ENCODE results near the gene ADAM11. TPM values are rescaled to one million over a fixed set of nuclear protein-coding genes. Genes with fewer than 3 reads are reported as not detected.

The ADAM11 gene
- total and polyA plus RNA-seq, 2 of the 4 experiments (the other 2 are of a cell fraction) = 0.36 to 0.53 TPM

DNA sequence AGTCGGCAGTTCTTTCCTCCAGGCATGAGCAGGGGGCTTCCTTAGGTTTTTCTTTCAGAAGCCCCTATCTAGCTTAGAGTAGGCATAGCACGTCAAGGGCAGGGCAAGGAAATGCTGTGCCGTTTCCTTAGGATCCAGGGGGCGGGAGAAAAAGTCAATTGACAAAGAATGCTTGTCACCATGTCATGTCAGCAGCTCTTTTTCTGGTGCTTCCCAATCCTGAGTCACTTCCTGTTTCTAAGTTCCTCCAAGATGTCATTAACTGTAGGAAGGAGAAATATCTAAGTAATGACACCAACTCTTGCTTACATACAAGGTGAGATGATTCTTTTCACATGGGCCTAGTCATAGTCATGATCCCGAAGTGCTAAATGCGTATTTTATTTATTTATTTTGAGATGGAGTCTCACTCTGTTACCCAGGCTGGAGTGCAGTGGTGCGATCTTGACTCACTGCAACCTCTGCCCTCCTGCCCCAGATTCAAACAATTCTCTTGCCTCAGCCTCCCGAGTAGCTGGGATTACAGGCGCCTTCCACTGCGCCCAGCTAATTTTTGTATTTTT, 36.1 kb downstream of the ADAM11 start (continued):
- TF ChIP-seq FOS (IDR thresholded peaks at IDR 0.05; ENCODE audit: low read depth, low read length) = peak; percentile 94
- peak; percentile 48 for TF ChIP-seq CEBPB (IDR thresholded peaks at IDR 0.05; ENCODE audit: low read depth, low read length)

DNA sequence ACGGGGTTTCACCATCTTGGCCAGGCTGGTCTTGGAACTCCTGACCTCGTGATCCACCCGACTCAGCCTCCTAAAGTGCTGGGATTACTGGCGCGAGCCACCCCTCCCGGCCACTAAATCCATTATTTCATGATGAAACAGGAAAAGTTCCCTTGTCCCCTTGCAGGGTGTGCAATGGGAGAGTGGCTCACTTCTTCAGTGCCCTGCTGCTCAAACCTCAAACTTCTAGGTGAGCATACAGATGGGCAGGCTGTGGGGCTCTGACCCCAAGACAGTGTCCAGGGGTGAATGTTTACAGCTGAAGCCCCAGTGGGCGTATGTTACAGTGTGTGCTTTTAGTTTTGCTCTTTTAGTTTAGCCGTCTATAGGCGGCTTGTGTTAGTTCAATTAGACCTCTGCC, 36.6 kb downstream of the ADAM11 start:
- POLR2A ChIA-PET (ENCODE audit: unreplicated experiment) = no interaction called here
- H3K23ac ChIP-seq (ENCODE audit: low read depth, low read length) = peak overlapping the region; percentile 92; the same call in 1 of the 2 replicates
- peaks cover 8% of the 10 kb centered on the region for H4K20me1 ChIP-seq (ENCODE audit: insufficient read depth, low read length)
- no TSS peak for BruUV-seq (replicated peaks)
- dilution Hi-C loops (cut with HindIII; ENCODE audit: low sequenced_read_pairs, unreplicated experiment) (no loop called here), intact Hi-C loops (cut with micrococcal nuclease) (loop anchor here (2.0 kb wide), 1 partner anchor 25 kb away; no protein-coding TSS in a partner anchor), in situ Hi-C loops (cut with MboI; ENCODE audit: low sequenced_read_pairs) (no loop called here)
- DNase-seq (no peak), ATAC-seq (ENCODE audit: low read depth) (no peak; the same call in none of the 2 replicates)
- H3K4me1 ChIP-seq (ENCODE audit: control insufficient read depth, insufficient read depth, low read length) = peaks cover 26% of the 10 kb centered on the region
- H2BK15ac ChIP-seq (ENCODE audit: low read depth, low read length) = peak overlapping the region; percentile 52; the same call in 1 of the 3 replicates
- no peak overlapping the region for H3K4me3 ChIP-seq (ENCODE audit: insufficient read depth, low read depth, low read length)
- H2BK5ac ChIP-seq (ENCODE audit: low read depth, low read length, poor library complexity, severe bottlenecking) = peak overlapping the region; percentile 64
- H2AK5ac ChIP-seq (ENCODE audit: low read depth, low read length) = peak overlapping the region; percentile 93
- peak overlapping the region; percentile 33 for H3K18ac ChIP-seq (ENCODE audit: low read depth, low read length)
- no peaks in the 10 kb centered on the region for H3K27me3 ChIP-seq (ENCODE audit: control insufficient read depth, insufficient read depth, low read length)
- no peaks in the 10 kb centered on the region for H3K9me3 ChIP-seq (ENCODE audit: control insufficient read depth, insufficient read depth, low read length)
- H3K9me1 ChIP-seq (ENCODE audit: insufficient read depth, low read length) = peaks cover 17% of the 10 kb centered on the region
- peak overlapping the region; percentile 15 for H3K4me2 ChIP-seq (ENCODE audit: low read depth, low read length)
- CTCF ChIA-PET = interaction anchor here (1.0 to 2.0 kb wide), 2 partner anchors 16 to 38 kb away, joined by 3 to 9 read pairs; no protein-coding TSS in a partner anchor
- 8% methylated on average over 2 of the region's 9 CpGs; no CpG with 5 or more reads in 1 of the 2 experiments for WGBS, 2 experiments (ENCODE audit: extremely low coverage in 2 of 2, insufficient read length in 1 of 2)
- H3K14ac ChIP-seq (replicated peaks; ENCODE audit: low read depth, low read length) = peak overlapping the region; percentile 88
- peaks cover 14 to 62% of the 10 kb centered on the region in 2 experiments for H3K79me1 ChIP-seq (ENCODE audit: low read depth in 1 of 2, low read length in 2 of 2)
- TF ChIP-seq RCOR1 (IDR thresholded peaks at IDR 0.05; ENCODE audit: insufficient replicate concordance, low read length) (peak; percentile 3), MAFK (IDR thresholded peaks at IDR 0.05; ENCODE audit: low read depth, low read length) (no peak), CHD1 (IDR thresholded peaks at IDR 0.05; ENCODE audit: low read depth, low read length) (no peak), RAD21 (IDR thresholded peaks at IDR 0.05; ENCODE audit: low read length) (no peak)
- H3K27ac ChIP-seq (ENCODE audit: insufficient read depth, low read length) = peak overlapping the region; percentile 78
- no peak overlapping the region for H2AK9ac ChIP-seq (replicated peaks; ENCODE audit: low read depth, low read length, poor library complexity)
- H4K91ac ChIP-seq (ENCODE audit: insufficient read depth, low read depth, low read length) = peak overlapping the region; percentile 77; the same call in 1 of the 2 replicates
- H3K4ac ChIP-seq (ENCODE audit: low read depth, low read length) = peak overlapping the region; percentile 90
- H2BK20ac ChIP-seq (ENCODE audit: low read depth, low read length) = peak overlapping the region; percentile 68
- H4K8ac ChIP-seq (ENCODE audit: low read depth in 2 of 2, low read length in 2 of 2) = peak overlapping the region; percentile 22 to 86; a peak in 2 of 4 replicates
- peak overlapping the region; percentile 23; the same call in 1 of the 2 replicates for H3K56ac ChIP-seq (ENCODE audit: extremely low read depth, insufficient read depth, low read length)
- peak overlapping the region; percentile 40 for H4K5ac ChIP-seq (ENCODE audit: low read depth, low read length)
- H3K9ac ChIP-seq (ENCODE audit: low read depth, low read length) = no peak overlapping the region
- H3K36me3 ChIP-seq (ENCODE audit: control insufficient read depth, insufficient read depth, low read length) = peaks cover 5% of the 10 kb centered on the region
- peak overlapping the region; percentile 74; the same call in 1 of the 2 replicates for H2BK120ac ChIP-seq (ENCODE audit: low read depth, low read length)
- H2AFZ ChIP-seq (replicated peaks; ENCODE audit: low read length, poor library complexity) = no peak overlapping the region

Data from IMR-90 (cell line).